ENCODE results near the gene GLG1.
A peak's percentile ranks its signal among the peaks of the same experiment; 100 is the strongest.

GLG1 gene

DNA sequence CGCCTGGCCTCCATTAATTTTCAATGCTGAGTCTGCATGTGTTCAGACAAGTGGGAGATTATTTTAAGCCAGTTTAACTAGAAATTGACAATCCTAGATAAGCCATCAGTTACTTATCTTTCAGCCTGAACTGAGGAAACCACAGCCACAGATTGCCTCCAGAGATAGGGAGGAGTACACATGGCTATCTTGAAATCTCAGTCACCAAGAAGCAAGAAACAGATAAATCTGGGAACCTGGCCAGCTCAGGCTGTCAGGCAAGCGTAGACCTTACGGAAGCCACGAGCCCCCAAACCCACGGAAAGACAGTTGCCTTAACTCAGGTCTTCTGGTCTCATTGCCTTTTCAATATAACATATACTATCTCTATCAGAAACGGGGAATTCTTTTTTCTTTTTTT lies 2.0 kb upstream of the GLG1 start:
- no peak for DNase-seq (ENCODE audit: low spot score)

DNA sequence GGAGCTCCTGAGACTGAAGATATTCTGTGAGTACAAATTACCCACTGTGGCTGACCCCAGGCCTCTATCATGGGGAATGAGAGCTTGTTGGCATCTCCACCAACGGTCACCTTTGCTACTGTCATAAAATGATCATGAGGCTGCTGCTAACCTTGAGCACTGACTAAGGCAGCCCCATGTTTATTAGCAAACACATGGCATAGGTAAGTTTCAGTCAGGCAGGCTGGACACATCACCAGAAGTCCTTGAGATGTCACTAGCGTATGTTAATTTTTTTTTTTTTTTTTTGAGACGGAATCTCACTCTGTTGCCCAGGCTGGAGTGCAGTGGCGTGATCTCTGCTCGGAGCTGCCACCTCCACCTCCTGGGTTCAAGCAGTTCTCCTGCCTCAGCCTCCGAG lies 1.5 kb upstream of the GLG1 start:
- no peak for DNase-seq (ENCODE audit: low spot score)

DNA sequence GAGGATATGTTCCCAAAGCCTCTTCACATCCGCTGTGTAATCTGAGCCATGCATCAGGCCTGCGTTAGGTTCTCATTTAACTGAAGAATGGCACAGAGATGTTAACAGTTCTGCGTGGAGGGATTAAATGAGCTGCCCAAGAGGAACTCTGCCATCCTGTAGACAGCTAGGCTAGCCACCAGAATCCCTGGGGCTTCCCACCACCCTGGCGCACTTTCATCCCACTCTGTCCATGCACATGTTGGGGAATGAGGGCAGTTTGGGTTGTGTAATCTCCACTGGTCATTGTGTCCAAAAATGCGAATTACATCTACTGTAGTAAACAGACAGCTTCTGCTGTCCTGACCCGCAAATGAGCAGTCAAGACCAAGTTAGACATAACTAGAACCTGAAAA lies 1.0 kb upstream of the GLG1 start:
- no peak for DNase-seq (ENCODE audit: low spot score)

DNA sequence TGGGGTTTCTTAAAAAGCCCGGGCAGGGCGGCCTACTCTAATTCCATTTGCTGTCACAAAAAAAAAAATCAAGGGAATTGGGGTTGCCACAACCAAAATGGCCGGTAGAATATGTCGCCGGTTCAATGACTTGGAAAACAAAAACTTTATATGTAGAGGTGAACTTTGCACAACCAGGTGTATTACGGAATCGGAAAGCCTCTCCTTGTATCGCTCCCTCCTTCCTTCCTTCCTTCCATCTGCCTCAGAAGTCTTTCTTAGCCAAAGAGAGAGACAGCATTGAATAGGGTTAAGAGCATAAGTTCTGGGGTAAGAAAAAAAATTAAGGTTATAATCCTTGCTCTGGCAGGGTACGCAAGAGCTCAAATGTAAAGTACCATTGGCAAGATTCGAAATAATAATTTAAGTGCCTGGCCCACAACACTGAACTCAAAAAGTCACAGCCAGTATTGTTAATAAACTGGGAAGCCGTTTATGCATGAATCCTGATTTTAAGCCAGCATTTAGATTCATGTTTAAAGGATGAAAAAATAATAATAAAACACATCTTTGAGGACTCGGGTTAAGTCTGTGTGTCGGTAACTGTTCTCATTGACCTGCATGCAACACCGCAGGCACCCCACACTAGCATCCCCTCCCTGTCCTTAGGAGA lies 522 bp upstream of the GLG1 start:
- no peak for DNase-seq (ENCODE audit: low spot score)

DNA sequence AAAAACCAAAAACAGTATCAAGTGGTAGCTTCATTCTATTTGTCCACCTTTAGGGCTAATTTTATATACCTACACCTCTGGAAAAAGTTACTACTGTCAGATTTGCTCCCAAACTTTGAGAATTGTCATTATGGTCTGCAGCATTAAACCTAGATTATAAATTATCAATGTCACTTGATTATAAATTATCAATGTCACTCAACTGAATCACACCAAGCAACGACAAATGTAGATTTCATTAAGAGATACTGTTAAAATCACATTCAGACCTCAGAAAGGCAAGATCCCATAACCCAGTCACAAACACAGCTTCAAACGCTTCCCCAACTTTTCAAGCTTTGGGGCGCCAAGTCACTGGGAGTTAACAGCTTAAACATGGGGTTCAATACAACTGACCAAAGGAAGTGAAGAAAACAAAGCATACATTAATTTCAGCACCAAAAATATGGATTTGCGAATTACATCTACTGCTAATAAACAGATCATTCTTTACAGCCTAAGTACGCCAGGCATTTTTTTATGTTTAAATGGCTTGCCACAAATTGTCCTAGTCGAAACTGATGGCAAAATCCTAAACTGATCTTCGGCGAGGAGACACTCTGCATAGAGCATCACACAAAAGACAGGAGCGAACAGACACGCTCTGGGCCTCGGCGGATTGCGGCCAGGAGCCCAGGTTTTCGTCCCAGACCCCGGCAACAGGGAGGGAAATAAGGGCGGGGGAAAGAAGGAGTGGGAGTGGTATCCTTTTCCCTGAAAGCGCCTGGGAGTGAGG lies 981 bp downstream of the GLG1 start:
- peak; percentile 29 for DNase-seq (ENCODE audit: low spot score)

DNA sequence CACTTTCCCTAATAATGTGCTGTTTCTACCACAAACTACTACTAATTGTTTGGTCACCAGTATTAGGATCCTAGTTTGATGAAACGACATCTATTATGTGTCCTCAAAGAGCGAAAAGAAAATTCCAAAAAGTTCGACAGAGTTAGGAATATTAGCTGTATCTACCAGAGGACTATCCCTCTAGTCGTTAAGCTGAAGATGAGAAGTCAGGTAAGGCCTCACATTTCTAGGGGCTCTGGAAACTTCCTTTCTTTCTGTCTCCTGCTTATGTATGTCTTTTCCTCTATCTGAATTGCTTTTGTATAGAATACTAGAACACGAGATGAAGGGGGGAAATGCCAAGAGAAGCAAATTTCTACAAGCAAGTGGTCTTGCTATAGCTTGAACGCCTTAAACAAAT lies 1.6 kb downstream of the GLG1 start:
- no peak for DNase-seq (ENCODE audit: low spot score)

DNA sequence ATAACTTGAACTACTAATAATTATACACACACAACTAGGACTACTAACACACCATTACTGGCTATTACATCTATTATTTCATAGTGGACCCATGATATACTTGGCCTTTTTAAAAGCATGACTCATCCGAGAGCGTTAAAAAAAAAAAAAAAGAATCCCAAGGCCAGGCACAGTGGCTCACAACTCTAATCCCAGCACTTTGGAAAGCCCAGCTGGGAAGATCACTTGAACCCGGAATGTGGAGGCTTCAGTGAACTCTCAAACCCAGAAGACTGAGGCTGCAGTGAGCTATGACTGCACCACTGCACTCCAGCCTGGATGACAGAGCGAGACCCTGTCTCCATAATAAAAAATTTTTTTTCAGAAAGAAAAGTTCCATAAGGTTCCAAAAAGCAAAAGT lies 3.1 kb downstream of the GLG1 start:
- no peak for DNase-seq (ENCODE audit: low spot score)

DNA sequence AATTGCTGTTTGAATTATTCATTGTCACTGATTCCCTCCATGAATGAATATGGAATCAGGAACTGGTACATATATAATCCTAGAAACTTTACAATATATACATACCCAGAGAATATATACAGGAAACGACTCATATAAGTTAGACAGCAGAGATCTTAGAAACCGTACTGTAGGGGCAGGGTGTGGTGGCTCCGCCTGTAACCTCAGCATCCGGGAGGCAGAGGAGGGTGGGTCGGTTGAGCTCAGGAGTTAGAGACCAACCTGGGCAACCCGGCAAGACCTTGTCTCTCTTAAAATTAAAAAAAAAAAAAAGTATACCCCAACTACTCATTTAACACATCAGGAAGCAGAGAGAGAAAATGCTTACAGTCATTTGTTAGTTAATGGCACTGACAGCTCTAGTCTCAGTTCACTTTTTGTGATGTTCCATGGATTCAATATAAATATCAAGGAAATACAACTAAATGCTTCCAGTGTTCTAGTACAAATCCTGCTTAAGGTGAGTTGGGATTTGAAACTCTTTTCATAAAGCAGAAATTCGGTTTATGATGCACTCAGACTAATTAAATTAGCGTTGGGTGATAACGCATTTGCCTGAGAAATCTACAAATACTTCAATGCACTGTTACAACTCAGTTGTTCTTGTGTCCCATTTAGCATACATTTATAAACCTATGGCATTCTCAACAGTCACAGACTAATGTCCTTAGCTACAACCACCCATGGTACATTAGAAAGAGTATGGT lies 5.6 kb downstream of the GLG1 start:
- DNase-seq (ENCODE audit: low spot score), result no peak

DNA sequence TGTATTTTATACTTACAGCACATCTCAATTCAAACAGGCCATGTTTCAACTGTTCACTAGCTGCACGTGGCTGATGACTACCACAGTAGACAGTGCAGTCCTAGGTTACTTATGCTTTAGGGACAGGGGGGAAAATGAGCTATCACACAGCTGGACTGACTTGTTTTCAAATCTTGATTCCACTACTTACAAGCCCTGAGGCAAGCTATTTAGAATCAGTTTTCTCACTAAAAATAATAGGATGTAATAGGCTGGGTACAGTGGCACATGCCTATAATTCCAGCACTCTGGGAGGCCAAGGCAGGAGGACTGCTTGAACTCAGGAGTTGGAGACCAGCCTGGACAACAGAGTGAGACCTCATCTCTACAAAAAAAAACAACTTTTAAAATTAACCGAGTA lies 10.3 kb downstream of the GLG1 start:
- DNase-seq (ENCODE audit: low spot score), result no peak

DNA sequence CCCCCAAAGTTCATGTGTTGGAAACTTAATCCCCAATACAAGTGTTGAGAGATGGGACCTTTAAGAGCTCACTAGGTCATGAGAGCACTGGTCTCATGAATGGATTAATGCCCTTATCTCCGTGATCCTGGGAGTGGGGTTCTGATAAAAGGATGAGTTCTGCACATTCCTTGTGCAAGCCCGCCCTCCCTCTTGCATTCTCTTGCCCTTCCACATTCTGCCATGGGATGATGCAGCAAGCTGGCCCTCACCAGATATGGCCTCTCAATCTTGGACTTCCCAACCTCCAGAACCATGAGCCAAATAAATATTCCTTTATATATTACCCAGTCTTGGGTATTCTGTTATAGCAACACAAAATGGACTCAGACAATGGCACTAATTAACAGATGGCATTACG lies 14.1 kb downstream of the GLG1 start:
- no peak for DNase-seq (ENCODE audit: low spot score)

DNA sequence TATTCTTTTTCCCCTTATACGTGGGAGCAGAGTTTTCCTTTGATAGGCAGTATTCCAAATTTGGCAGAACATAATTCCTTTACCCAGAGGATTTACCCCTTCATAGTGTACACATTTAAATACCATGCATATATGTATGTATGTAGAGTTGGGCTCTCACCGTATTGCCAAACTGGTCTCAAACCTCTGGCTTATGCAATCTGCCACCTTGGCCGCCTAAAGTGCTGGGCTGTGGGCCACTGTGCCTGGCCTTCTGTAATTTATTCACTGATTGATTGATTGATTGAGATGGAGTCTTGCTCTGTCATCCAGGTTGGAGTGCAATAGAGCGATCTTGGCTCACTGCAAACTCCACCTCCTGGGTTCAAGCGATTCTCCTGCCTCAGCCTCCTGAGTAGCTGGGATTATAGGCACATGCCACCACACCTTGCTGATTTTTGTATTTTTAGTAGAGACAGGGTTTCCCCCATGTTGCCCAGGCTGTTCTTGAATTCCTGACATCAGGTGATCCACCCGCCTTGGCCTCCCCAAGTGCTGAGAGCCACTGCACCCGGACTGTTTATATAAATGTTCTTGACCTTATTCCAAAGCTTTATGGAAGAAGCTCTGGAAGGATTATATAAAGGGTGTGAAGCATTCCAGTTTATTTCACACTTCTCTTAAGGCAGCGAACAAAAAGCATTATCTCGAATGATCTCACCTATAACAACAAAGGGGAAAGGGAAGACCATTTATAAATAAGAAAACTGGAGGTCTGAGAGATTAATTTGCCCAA lies 14.9 kb downstream of the GLG1 start:
- no peak for DNase-seq (ENCODE audit: low spot score)

DNA sequence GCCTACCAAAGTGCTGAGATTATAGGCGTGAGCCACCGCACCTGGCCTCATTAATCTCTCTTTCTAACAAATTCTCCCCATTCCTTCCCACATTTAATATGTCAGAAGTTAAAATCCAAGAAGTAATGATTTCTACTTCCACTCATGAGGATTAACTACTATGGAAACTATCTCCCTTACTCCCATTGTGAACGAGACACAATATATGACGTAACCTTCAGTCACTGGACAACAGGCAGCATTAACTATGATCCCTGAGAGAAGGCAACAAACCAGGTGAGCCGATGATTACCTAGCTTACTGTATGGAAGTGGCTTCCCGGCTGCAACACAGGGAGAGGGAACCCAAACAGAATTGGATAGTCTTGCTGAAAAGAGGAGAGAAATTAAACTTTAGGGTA lies 20.0 kb downstream of the GLG1 start:
- no peak for DNase-seq (ENCODE audit: low spot score)

DNA sequence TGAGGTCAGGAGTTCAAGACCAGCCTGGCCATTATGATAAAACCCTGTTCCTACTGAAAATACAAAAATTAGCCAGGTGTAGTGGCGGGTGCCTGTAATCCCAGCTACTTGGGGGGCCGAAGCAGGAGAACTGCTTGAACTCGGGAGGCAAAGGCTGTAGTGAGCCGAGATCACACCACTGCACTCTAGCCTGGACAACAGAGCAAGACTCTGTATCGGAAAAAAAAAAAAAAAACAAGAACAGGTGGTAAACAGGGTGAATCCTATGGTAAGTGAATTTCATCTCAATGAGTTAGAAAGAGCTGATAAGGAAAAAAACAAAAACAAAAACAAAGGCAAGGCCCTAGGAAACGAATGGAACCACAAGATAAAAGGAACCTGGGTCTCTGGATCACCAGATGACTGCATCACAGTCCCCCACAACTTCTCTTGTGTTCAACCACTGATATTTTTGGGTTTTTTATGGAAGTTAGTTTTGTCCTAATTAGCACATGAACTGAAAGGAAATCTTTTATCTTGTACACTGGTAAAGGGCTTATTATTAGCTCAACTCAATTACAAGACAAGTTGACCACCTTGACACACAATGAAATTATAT lies 21.0 kb downstream of the GLG1 start:
- DNase-seq (ENCODE audit: low spot score), result no peak

DNA sequence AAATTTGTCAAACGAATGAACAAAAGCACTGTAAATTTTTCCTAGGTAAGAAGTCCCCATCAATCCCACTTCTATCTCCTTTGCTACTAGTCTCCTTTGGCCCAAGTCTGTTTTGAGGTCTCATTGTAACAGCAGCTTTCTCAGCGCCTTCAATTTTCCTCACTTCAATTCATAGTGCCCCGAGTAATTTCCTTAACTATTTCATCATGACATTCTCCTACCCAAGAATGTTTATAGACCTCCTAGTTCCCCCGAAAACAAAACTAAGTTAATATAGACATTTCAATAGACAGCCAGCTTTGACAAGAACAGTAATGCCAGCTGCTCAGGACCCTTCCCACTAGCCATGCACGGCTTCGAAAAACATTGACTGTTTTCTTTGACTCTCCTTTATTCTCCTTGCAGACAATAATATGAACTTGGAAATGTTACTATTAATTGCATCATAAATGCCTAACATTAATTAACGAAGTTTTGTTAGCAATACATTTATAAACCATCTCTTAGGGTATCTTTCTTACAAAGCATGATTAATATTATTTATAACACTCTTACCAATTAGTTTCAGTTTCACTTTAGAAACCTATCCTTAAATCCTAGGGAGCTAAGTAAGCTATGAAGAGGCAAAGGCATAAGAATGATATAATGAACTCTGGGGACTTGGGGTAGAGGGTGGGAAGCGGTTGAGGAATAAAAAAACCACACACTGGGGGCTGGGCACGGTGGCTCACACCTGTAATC lies 22.8 kb downstream of the GLG1 start:
- no peak for DNase-seq (ENCODE audit: low spot score)

DNA sequence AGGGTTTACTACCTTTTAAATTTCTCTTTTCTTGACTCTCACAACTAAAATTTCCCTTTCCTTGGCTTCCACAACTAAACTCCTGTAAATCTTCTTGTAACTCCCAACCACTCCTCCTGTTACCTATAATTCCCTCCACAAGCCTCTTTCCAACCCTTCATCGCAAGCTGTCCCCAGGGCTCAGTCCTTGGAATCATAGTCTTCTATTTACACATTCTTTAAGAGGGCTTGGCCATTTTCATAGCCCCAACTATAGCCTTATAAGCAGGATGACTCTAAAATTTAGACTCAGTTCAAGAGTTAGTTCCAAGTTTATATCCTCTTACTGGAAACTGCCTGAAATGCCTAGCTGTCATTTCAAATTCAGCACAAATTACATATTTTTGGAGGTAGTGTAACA lies 23.9 kb downstream of the GLG1 start:
- DNase-seq (ENCODE audit: low spot score), result no peak

DNA sequence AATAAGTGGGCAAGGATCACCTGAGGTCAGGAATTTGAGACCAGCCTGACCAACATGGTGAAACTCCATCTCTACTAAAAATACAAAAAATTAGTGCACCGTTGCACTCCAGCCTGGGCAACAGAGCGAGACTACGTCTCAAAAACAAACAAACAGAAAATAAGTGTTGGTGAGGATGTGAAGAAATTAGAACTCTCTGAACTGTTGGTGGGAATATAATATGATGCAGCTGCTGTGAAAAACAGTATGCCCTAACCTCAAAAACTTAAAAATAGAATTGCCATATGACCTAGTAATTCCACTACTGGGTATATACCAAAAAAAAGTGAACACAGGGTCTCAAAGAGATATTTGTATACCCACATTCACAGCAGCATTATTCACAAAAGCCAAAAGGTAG lies 26.1 kb downstream of the GLG1 start:
- no peak for DNase-seq (ENCODE audit: low spot score)

DNA sequence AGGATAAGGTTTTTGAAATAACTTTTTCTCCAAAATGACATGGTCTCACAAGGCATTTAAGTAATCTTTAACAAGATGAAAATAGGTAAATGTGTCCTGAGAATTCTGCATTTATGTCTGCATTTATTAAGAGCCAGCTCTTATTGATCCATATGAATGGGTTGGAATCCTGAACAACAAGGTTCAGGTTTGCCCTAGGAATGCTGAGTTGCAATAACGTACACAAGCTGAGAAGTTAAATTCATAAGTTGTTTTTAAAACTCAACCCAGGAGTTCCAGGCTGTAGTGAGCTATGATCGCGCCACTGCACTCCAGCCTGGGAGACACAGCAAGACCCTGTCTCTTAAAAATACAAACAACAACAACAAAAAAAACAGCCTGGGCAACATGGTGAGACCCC lies 28.1 kb downstream of the GLG1 start:
- DNase-seq (ENCODE audit: low spot score), result no peak

DNA sequence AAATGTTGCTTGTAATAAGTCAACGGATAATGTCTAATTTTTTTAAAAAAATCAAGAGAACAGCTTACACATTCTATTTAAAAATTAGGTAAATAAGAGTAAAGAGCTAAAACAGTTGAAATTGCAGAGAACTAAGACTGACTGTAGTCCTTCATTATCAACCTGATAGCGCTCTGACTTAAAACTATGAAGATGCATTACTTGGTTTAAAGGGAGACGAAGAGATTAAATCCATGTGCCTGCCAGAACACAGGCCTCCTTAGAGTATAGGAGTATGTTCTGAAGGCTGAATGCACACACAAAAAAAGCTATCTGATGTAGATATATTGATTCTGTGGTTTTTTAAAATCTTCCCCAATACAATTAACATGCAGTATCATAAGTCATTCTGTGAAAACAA lies 28.5 kb downstream of the GLG1 start:
- DNase-seq (ENCODE audit: low spot score), result no peak

DNA sequence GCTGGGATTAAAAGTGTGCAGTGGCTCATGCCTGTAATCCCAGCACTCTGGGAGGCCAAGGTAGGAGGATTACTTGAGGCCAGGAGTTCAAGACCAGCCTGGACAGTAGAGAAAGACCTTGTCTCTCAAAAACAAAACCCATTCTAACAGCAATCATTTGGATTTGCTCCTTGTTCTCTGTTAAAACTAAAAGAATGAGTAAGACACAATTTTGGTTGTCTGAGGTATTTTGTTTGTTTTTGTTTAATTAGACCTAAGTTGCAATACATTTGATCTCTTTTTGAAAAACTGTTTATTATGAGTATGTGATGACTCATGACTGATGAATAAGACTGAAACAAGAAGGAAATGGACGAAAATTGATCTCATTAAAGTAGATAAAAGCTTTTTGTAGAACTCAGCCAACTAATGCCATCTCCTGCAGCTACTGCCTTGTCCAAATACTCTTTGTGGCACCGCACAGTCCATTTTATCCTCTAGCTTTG lies 29.0 kb downstream of the GLG1 start:
- DNase-seq (ENCODE audit: low spot score), result peak; percentile 23

DNA sequence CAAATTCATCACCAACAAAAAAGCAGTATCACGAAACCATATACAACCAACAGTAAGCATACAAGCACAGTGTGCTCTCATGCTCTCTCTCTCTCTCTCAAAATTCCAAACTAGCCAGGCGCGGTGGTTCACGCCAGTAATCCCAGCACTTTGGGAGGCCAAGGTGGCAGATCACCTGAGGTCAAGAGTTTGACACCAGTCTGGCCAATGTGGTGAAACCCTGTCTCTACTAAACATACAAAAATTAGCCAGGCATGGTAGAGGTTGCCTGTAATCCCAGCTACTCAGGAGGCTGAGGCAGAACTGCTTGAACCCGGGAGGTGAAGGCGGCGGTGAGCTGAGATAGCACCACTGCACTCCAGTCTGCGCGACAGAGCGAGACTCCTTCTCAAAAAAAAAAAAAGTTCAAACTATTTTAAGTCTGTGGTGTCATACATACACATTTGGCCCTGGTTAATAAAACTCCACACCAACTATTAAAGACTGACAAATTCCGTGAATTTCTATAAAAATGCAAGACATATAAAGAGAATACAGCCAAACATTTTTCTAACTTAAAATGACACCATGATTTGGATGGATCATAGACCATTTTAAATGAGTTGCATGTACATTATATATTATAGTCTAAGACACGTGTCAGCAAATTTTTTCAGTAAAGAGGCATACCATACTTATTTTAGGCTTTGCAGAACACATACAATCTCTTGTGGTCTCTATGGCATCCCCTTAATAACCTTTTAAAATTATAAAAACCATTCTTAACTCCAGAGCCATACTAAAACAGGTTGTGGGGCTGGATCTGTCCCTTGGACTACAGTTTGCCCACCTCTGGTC lies 30.9 kb downstream of the GLG1 start:
- DNase-seq (ENCODE audit: low spot score), result no peak

All from AG20443 (cell line).